Loucy (cell line): ENCODE data around the gene MVD.

Experiments
- H2AFZ ChIP-seq: fragments of 200-600 bp; sonication (generic); 2 replicates; pipeline ENCODE4 v1.6.0; 2016; ENCODE audit warnings: antibody characterized with exemption, mild to moderate bottlenecking, low read length, moderate library complexity
- H3F3A ChIP-seq: fragments of 200-600 bp; 2 replicates; pipeline ENCODE4 v1.6.0; 2016; ENCODE audit warnings: antibody characterized with exemption, low read depth, mild to moderate bottlenecking
- H3K27me3 ChIP-seq: fragments of 200-600 bp; sonication (generic); 2 replicates; pipeline ENCODE4 v1.6.1; 2014; ENCODE audit warnings: low read length, mild to moderate bottlenecking; ENCODE audit not compliant: insufficient read depth, poor library complexity, severe bottlenecking
- H3K36me3 ChIP-seq: fragments of 200-600 bp; sonication (generic); 2 replicates; pipeline ENCODE4 v1.6.1; 2016; ENCODE audit warnings: low read length; ENCODE audit not compliant: insufficient read depth
- H3K4me1 ChIP-seq: fragments of 200-600 bp; sonication (generic); 2 replicates; pipeline ENCODE4 v1.5.1; 2014; ENCODE audit warnings: low read length, mild to moderate bottlenecking; ENCODE audit not compliant: insufficient read depth, poor library complexity, severe bottlenecking
- H3K4me2 ChIP-seq: fragments of 200-600 bp; sonication (generic); 2 replicates; pipeline ENCODE4 v1.6.0; 2014; ENCODE audit warnings: antibody characterized with exemption, low read length, low read depth, mild to moderate bottlenecking; ENCODE audit not compliant: poor library complexity, severe bottlenecking
- H3K4me3 ChIP-seq: fragments of 200-600 bp; sonication (generic); 2 replicates; pipeline ENCODE4 v1.5.1; 2014; ENCODE audit warnings: low read length, mild to moderate bottlenecking, mixed read lengths; ENCODE audit not compliant: poor library complexity, severe bottlenecking
- H3K79me2 ChIP-seq: fragments of 200-600 bp; sonication (generic); 2 replicates; pipeline ENCODE4 v1.6.1; 2014; ENCODE audit warnings: low read length; ENCODE audit not compliant: insufficient read depth
- H3K9ac ChIP-seq: fragments of 200-600 bp; sonication (generic); 2 replicates; pipeline ENCODE4 v1.6.0; 2014; ENCODE audit warnings: mild to moderate bottlenecking, low read depth, low read length, moderate library complexity; ENCODE audit not compliant: poor library complexity, severe bottlenecking
- H3K9me2 ChIP-seq: fragments of 200-600 bp; sonication (generic); replicated peaks from 2 replicates; pipeline ENCODE4 v1.6.1; 2016; ENCODE audit warnings: low read depth, low read length, mixed read lengths
- H3K9me3 ChIP-seq: fragments of 200-600 bp; sonication (generic); 2 replicates; pipeline ENCODE4 v1.6.1; 2014; ENCODE audit warnings: mild to moderate bottlenecking, antibody characterized with exemption, low read length, low read depth; ENCODE audit not compliant: insufficient read depth
- H4K20me1 ChIP-seq: fragments of 200-600 bp; sonication (generic); 2 replicates; pipeline ENCODE4 v1.6.0; 2014; ENCODE audit warnings: antibody characterized with exemption, low read length, mild to moderate bottlenecking; ENCODE audit not compliant: insufficient read depth, poor library complexity, severe bottlenecking
- CTCF ChIP-seq: fragments of 200-600 bp; sonication (generic); conservative IDR thresholded peaks from 2 replicates; pipeline ENCODE4 v1.5.1; 2014; ENCODE audit warnings: mild to moderate bottlenecking, antibody characterized with exemption, low read length
- EZH2phosphoT487 ChIP-seq: fragments of 200-600 bp; IDR thresholded peaks from 2 replicates; pipeline ENCODE4 v1.6.1; 2018; ENCODE audit warnings: antibody characterized with exemption, mild to moderate bottlenecking, moderate library complexity, borderline replicate concordance

The MVD gene

DNA sequence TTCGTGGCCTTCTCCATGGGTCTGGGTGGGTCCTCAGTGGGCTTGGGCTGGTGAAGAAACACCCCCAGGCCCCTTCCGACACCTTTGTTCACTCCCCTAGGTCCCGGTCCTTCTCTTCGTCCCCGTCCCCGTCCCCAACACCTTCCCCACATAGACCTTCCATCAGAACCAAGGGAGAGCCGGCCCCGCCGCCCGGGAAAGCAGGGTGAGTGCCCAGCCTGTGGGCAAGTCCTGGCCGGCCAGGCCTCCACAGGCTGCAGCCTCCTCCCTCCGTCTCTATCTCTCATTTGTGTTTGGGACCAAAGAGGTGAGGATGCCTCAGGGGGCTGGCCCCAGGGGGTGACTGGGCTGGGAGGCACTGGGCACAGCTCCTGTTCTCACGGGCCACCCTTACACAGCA, 39.0 kb downstream of the MVD start:
- H3K4me1 ChIP-seq: no peaks in the 10 kb centered on the region
- no peak overlapping the region for H3K4me2 ChIP-seq
- TF ChIP-seq CTCF (no peak), EZH2phosphoT487 (no peak)
- H3K9ac ChIP-seq: no peak overlapping the region
- H3K9me3 ChIP-seq: no peaks in the 10 kb centered on the region
- no peaks in the 10 kb centered on the region for H4K20me1 ChIP-seq
- no peaks in the 10 kb centered on the region for H3K27me3 ChIP-seq
- no peaks in the 10 kb centered on the region for H3F3A ChIP-seq
- H2AFZ ChIP-seq: no peak overlapping the region
- H3K4me3 ChIP-seq: no peak overlapping the region
- no peaks in the 10 kb centered on the region for H3K9me2 ChIP-seq
- H3K79me2 ChIP-seq: no peaks in the 10 kb centered on the region
- peaks cover 32% of the 10 kb centered on the region; the same call in 1 of the 2 replicates for H3K36me3 ChIP-seq

GRCh38 chr16:88622866-88623265, 40.0 kb downstream of the MVD start:
- H3K4me3 ChIP-seq: no peak overlapping the region
- no peaks in the 10 kb centered on the region for H4K20me1 ChIP-seq
- H3K4me1 ChIP-seq: no peaks in the 10 kb centered on the region
- H3F3A ChIP-seq: no peaks in the 10 kb centered on the region
- no peak overlapping the region for H3K9ac ChIP-seq
- TF ChIP-seq CTCF (no peak), EZH2phosphoT487 (no peak)
- no peaks in the 10 kb centered on the region for H3K79me2 ChIP-seq
- H3K9me2 ChIP-seq: no peaks in the 10 kb centered on the region
- H3K36me3 ChIP-seq: peaks cover 32% of the 10 kb centered on the region; the same call in 1 of the 2 replicates
- no peaks in the 10 kb centered on the region for H3K27me3 ChIP-seq
- no peaks in the 10 kb centered on the region for H3K9me3 ChIP-seq
- no peak overlapping the region for H3K4me2 ChIP-seq
- no peak overlapping the region for H2AFZ ChIP-seq

DNA sequence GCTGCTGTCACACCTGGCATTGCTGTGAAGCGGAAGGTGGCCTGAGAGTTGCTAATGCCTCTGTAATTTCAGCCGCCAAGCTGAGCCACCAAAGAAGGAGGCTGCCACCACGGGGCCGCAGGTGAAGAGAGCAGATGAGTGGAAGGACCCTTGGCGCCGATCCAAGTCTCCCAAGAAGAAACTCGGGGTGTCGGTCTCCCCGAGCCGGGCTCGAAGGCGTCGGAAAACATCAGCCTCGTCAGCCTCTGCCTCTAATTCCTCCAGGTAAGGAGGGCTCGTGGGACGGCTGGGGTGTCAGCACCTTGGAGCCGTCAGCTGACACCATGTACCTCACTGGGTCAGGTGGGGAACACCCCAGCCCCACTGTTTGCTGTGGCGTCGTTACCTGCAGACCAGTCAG, 40.8 kb downstream of the MVD start:
- Histone ChIP-seq H4K20me1 (no peaks in the 10 kb centered on the region), H3K9me2 (no peaks in the 10 kb centered on the region), H3K79me2 (no peaks in the 10 kb centered on the region), H3F3A (no peaks in the 10 kb centered on the region), H3K4me2 (no peak overlapping the region), H3K9ac (no peak overlapping the region), H3K27me3 (no peaks in the 10 kb centered on the region), H3K4me3 (no peak overlapping the region), H3K4me1 (no peaks in the 10 kb centered on the region), H3K9me3 (no peaks in the 10 kb centered on the region), H2AFZ (no peak overlapping the region), H3K36me3 (peaks cover 32% of the 10 kb centered on the region; the same call in 1 of the 2 replicates)
- TF ChIP-seq EZH2phosphoT487: no peak
- no peak for TF ChIP-seq CTCF
